H9 (cell line): ENCODE measurements around the gene PTX3. TPM values are rescaled to one million over a fixed set of nuclear protein-coding genes. Genes with fewer than 3 reads are reported as not detected.

Source experiments
- DNase-seq: peaks from one replicate; pipeline ENCODE4 v3.0.0-alpha.2; 2017
- H2AFZ ChIP-seq: one replicate; pipeline ENCODE4 v1.6.1; 2013; ENCODE audit warnings: mild to moderate bottlenecking, low read length, control low read depth, moderate library complexity
- H2AK5ac ChIP-seq: 2 replicates; pipeline ENCODE4 v1.6.1; 2013; ENCODE audit warnings: low read length, control low read depth, mixed read lengths; ENCODE audit not compliant: insufficient read length
- H2BK120ac ChIP-seq: one replicate; pipeline ENCODE4 v1.6.1; 2013; ENCODE audit warnings: low read depth, mild to moderate bottlenecking, low read length, control low read depth, inconsistent platforms; ENCODE audit not compliant: poor library complexity, severe bottlenecking
- H2BK12ac ChIP-seq: 2 replicates; pipeline ENCODE4 v1.6.1; 2013; ENCODE audit warnings: low read length, control low read depth, mixed read lengths, low read depth; ENCODE audit not compliant: insufficient read length
- H2BK15ac ChIP-seq: 2 replicates; pipeline ENCODE4 v1.6.1; 2013; ENCODE audit warnings: low read depth, low read length, control low read depth
- H2BK20ac ChIP-seq: one replicate; pipeline ENCODE4 v1.6.1; 2013; ENCODE audit warnings: low read depth, mild to moderate bottlenecking, low read length, control low read depth, inconsistent platforms; ENCODE audit not compliant: poor library complexity, severe bottlenecking
- H2BK5ac ChIP-seq: 2 replicates; pipeline ENCODE4 v1.6.1; 2013; ENCODE audit warnings: low read length, control low read depth, mixed read lengths; ENCODE audit not compliant: insufficient read length
- H3K14ac ChIP-seq: 2 replicates; pipeline ENCODE4 v1.6.1; 2013; ENCODE audit warnings: low read length, control low read depth; ENCODE audit not compliant: insufficient read depth
- H3K18ac ChIP-seq: 2 replicates; pipeline ENCODE4 v1.6.1; 2013; ENCODE audit warnings: low read depth, mild to moderate bottlenecking, mixed read lengths, low read length, control low read depth; ENCODE audit not compliant: insufficient read length
- H3K23ac ChIP-seq: 2 replicates; pipeline ENCODE4 v1.6.1; 2013; ENCODE audit warnings: low read length, control low read depth, mixed read lengths, low read depth; ENCODE audit not compliant: insufficient read length
- H3K23me2 ChIP-seq: 2 replicates; pipeline ENCODE4 v1.6.1; 2013; ENCODE audit warnings: low read depth, mild to moderate bottlenecking, mixed read lengths, low read length, control low read depth; ENCODE audit not compliant: insufficient read length, poor library complexity, severe bottlenecking
- H3K27ac ChIP-seq: 2 replicates; pipeline ENCODE4 v1.5.1; 2013; ENCODE audit warnings: low read length, control low read depth, mixed read lengths, low read depth; ENCODE audit not compliant: insufficient read length
- H3K27me3 ChIP-seq: 2 replicates; pipeline ENCODE4 v1.6.1; 2013; ENCODE audit warnings: low read length, control low read depth, inconsistent platforms; ENCODE audit not compliant: insufficient read depth
- H3K4ac ChIP-seq: 2 replicates; pipeline ENCODE4 v1.6.1; 2013; ENCODE audit warnings: low read depth, mild to moderate bottlenecking, control low read depth, inconsistent platforms, low read length, moderate library complexity
- H3K4me1 ChIP-seq: 2 replicates; pipeline ENCODE4 v1.6.1; 2013; ENCODE audit warnings: low read length, control low read depth, inconsistent platforms; ENCODE audit not compliant: insufficient read depth
- H3K4me2 ChIP-seq: 2 replicates; pipeline ENCODE4 v1.6.1; 2013; ENCODE audit warnings: low read length, control low read depth, mixed read lengths; ENCODE audit not compliant: insufficient read length, insufficient read depth
- H3K56ac ChIP-seq: 2 replicates; pipeline ENCODE4 v1.6.1; 2013; ENCODE audit warnings: low read depth, mild to moderate bottlenecking, mixed read lengths, low read length, control low read depth; ENCODE audit not compliant: insufficient read length
- H3K79me1 ChIP-seq: 2 replicates; pipeline ENCODE4 v1.6.1; 2013; ENCODE audit warnings: low read depth, mild to moderate bottlenecking, moderate library complexity, low read length, control low read depth, inconsistent platforms; ENCODE audit not compliant: insufficient read depth, poor library complexity, severe bottlenecking
- H3K79me2 ChIP-seq: 2 replicates; pipeline ENCODE4 v1.6.1; 2013; ENCODE audit warnings: low read length, control low read depth, inconsistent platforms; ENCODE audit not compliant: insufficient read depth
- H3K9ac ChIP-seq: 2 replicates; pipeline ENCODE4 v1.6.1; 2013; ENCODE audit warnings: low read length, control low read depth, mixed read lengths; ENCODE audit not compliant: insufficient read length; ENCODE audit errors: extremely low read depth
- H3K9me3 ChIP-seq: one replicate; pipeline ENCODE4 v1.6.1; 2013; ENCODE audit warnings: low read depth, low read length, inconsistent platforms; ENCODE audit not compliant: control insufficient read depth
- H3T11ph ChIP-seq: one replicate; pipeline ENCODE4 v1.6.1; 2013; ENCODE audit warnings: mild to moderate bottlenecking, low read length, control low read depth, inconsistent platforms
- H4K20me1 ChIP-seq: one replicate; pipeline ENCODE4 v1.6.1; 2013; ENCODE audit not compliant: control insufficient read depth, insufficient read length, insufficient read depth
- H4K5ac ChIP-seq: 2 replicates; pipeline ENCODE4 v1.6.1; 2013; ENCODE audit warnings: low read depth, mild to moderate bottlenecking, mixed read lengths, low read length, control low read depth; ENCODE audit not compliant: insufficient read length
- H4K8ac ChIP-seq: replicated peaks from 2 replicates; pipeline ENCODE4 v1.6.1; 2013; ENCODE audit warnings: low read length, control low read depth, mixed read lengths, low read depth; ENCODE audit not compliant: insufficient read length
- H4K91ac ChIP-seq: 2 replicates; pipeline ENCODE4 v1.6.1; 2013; ENCODE audit warnings: low read depth, mild to moderate bottlenecking, moderate library complexity, mixed read lengths, low read length, control low read depth; ENCODE audit not compliant: insufficient read length
- H3K27ac Mint-ChIP-seq, 3 experiments: 2 replicates in 2 of 3; 3 replicates in 1 of 3; pipeline ENCODE4 v1.8.0; 2020 to 2021; ENCODE audit warnings: mixed read lengths in 3 of 3, mild to moderate bottlenecking in 1 of 3, moderate library complexity in 1 of 3
- H3K27me3 Mint-ChIP-seq: 2 replicates; pipeline ENCODE4 v1.8.0; 2021; ENCODE audit warnings: low read depth, mild to moderate bottlenecking, moderate library complexity, mixed read lengths
- H3K36me3 Mint-ChIP-seq, 3 experiments: 2 replicates in 2 of 3; 3 replicates in 1 of 3; pipeline ENCODE4 v1.8.0; 2020 to 2021; ENCODE audit warnings: low read depth in 3 of 3, mixed read lengths in 3 of 3; ENCODE audit not compliant: insufficient read depth in 1 of 3
- H3K4me1 Mint-ChIP-seq, 2 experiments: 2 replicates each; pipeline ENCODE4 v1.8.0; 2020; ENCODE audit warnings: mixed read lengths in 2 of 2
- H3K4me3 Mint-ChIP-seq, 2 experiments: 2 replicates in 1 of 2; 3 replicates in 1 of 2; pipeline ENCODE4 v1.8.0; 2020 to 2021; ENCODE audit warnings: mild to moderate bottlenecking in 2 of 2, mixed read lengths in 2 of 2, moderate library complexity in 1 of 2
- H3K9me3 Mint-ChIP-seq, 2 experiments: 2 replicates in 1 of 2; 3 replicates in 1 of 2; pipeline ENCODE4 v1.8.0; 2020; ENCODE audit warnings: mild to moderate bottlenecking in 2 of 2, mixed read lengths in 2 of 2, moderate library complexity in 1 of 2
- WGBS: extraction: QIAGEN DNeasy Blood & Tissue Kit; methylation state at CpG from one replicate; pipeline ENCODE4 v1.1.7; 2013; ENCODE audit warnings: missing lambda C conversion rate, low lambda C conversion rate, mixed read lengths; ENCODE audit not compliant: insufficient read length; ENCODE audit errors: extremely low coverage; 5-methylcytosine and 5-hydroxymethylcytosine counted together
- total RNA-seq: library from RNA; stranded (reverse); gene quantifications from 2 replicates; pipeline ENCODE4 v1.2.1, GENCODE V29; 2021
- TF ChIP-seq, protein P1 (sequence below): fragments of 200-600 bp; sonication (generic); conservative IDR thresholded peaks from 3 replicates; pipeline ENCODE4 v1.8.0; 2021; ENCODE audit warnings: antibody characterized with exemption, mild to moderate bottlenecking

PTX3 gene
- total RNA-seq, 1 experiment from 2014 or later, result 0.11 TPM

DNA sequence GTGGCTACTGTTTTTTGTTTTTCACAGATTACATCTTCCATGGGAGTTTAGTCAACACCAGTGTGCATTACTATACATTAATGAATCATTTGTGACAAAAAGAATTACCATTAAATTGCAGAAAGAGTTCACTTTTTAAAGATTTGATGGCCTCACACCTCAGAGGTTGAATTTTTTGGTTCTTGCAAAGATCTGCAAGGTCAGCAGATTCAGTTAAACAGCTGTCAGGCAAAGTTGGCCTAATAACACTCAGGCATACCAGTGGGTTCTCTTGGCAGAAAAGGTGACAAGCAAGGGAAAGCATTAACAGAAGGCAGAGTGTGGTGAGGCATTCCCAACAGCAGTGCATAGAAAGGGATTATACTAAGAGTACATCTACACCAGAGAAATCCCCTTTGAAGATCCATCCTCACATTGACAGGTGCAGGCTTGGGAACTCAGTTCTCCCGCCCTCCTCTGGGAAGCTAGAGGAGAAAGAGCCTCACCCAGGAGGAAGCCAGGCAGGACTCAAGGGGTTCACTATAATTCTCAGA lies 24.3 kb upstream of the PTX3 start:
- no peak overlapping the region for H2BK120ac ChIP-seq
- H4K91ac ChIP-seq, result no peak overlapping the region
- H2BK20ac ChIP-seq, result no peak overlapping the region
- H3K4me2 ChIP-seq, result no peak overlapping the region
- no peak overlapping the region for H3K4ac ChIP-seq
- no peak for DNase-seq
- Mint-ChIP-seq H3K9me3 (no peaks in the 10 kb centered on the region), H3K36me3 (0 out of 7 replicates have a peak, but pooled peaks cover 0 to 2% (median 0%) of the 10 kb centered on the region in 3 experiments), H3K27me3 (no peaks in the 10 kb centered on the region), H3K27ac (no peak overlapping the region), H3K4me1 (no peaks in the 10 kb centered on the region), H3K4me3 (no peak overlapping the region)
- H3K18ac ChIP-seq, result no peak overlapping the region
- H2AK5ac ChIP-seq, result no peak overlapping the region
- H3K56ac ChIP-seq, result no peak overlapping the region
- H3K23ac ChIP-seq, result no peak overlapping the region
- H3K14ac ChIP-seq, result no peak overlapping the region
- H3K27me3 ChIP-seq, result no peaks in the 10 kb centered on the region
- no peak overlapping the region for H2BK12ac ChIP-seq
- TF ChIP-seq, protein P1, sequence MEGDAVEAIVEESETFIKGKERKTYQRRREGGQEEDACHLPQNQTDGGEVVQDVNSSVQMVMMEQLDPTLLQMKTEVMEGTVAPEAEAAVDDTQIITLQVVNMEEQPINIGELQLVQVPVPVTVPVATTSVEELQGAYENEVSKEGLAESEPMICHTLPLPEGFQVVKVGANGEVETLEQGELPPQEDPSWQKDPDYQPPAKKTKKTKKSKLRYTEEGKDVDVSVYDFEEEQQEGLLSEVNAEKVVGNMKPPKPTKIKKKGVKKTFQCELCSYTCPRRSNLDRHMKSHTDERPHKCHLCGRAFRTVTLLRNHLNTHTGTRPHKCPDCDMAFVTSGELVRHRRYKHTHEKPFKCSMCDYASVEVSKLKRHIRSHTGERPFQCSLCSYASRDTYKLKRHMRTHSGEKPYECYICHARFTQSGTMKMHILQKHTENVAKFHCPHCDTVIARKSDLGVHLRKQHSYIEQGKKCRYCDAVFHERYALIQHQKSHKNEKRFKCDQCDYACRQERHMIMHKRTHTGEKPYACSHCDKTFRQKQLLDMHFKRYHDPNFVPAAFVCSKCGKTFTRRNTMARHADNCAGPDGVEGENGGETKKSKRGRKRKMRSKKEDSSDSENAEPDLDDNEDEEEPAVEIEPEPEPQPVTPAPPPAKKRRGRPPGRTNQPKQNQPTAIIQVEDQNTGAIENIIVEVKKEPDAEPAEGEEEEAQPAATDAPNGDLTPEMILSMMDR, result no peak
- H3K23me2 ChIP-seq, result no peaks in the 10 kb centered on the region
- no peak overlapping the region for H4K5ac ChIP-seq
- no peaks in the 10 kb centered on the region for H3K79me1 ChIP-seq
- no CpG with 5 or more reads among the region's 1 CpG for WGBS
- no peaks in the 10 kb centered on the region for H3K79me2 ChIP-seq
- no peak overlapping the region for H3K27ac ChIP-seq
- H3K9ac ChIP-seq, result no peak overlapping the region
- H2AFZ ChIP-seq, result no peak overlapping the region
- H3K4me1 ChIP-seq, result no peaks in the 10 kb centered on the region
- H4K8ac ChIP-seq, result no peak overlapping the region
- no peak overlapping the region for H3T11ph ChIP-seq
- no peaks in the 10 kb centered on the region for H3K9me3 ChIP-seq
- no peaks in the 10 kb centered on the region for H4K20me1 ChIP-seq
- H2BK15ac ChIP-seq, result no peak overlapping the region
- no peak overlapping the region for H2BK5ac ChIP-seq
